Measurements from ENCODE around the gene TNF.

Gene TNF

DNA sequence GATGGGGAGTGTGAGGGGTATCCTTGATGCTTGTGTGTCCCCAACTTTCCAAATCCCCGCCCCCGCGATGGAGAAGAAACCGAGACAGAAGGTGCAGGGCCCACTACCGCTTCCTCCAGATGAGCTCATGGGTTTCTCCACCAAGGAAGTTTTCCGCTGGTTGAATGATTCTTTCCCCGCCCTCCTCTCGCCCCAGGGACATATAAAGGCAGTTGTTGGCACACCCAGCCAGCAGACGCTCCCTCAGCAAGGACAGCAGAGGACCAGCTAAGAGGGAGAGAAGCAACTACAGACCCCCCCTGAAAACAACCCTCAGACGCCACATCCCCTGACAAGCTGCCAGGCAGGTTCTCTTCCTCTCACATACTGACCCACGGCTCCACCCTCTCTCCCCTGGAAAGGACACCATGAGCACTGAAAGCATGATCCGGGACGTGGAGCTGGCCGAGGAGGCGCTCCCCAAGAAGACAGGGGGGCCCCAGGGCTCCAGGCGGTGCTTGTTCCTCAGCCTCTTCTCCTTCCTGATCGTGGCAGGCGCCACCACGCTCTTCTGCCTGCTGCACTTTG lies at the start of gene TNF:
Gene TNF (plus strand): TSS at position 231 of the 567 bp plus-strand sequence. CDS start 177 bp downstream, at position 408.
- peak; percentile 71 for DNase-seq (ENCODE audit: low read depth)
- peak within 1 kb of the TSS; percentile 79 for H3K4me3 ChIP-seq (ENCODE audit: low read depth, low read length)
- TF ChIP-seq, protein P1, sequence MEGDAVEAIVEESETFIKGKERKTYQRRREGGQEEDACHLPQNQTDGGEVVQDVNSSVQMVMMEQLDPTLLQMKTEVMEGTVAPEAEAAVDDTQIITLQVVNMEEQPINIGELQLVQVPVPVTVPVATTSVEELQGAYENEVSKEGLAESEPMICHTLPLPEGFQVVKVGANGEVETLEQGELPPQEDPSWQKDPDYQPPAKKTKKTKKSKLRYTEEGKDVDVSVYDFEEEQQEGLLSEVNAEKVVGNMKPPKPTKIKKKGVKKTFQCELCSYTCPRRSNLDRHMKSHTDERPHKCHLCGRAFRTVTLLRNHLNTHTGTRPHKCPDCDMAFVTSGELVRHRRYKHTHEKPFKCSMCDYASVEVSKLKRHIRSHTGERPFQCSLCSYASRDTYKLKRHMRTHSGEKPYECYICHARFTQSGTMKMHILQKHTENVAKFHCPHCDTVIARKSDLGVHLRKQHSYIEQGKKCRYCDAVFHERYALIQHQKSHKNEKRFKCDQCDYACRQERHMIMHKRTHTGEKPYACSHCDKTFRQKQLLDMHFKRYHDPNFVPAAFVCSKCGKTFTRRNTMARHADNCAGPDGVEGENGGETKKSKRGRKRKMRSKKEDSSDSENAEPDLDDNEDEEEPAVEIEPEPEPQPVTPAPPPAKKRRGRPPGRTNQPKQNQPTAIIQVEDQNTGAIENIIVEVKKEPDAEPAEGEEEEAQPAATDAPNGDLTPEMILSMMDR (IDR thresholded peaks at IDR 0.05; ENCODE audit: low read depth, low read length, missing control alignments), result no peak

DNA sequence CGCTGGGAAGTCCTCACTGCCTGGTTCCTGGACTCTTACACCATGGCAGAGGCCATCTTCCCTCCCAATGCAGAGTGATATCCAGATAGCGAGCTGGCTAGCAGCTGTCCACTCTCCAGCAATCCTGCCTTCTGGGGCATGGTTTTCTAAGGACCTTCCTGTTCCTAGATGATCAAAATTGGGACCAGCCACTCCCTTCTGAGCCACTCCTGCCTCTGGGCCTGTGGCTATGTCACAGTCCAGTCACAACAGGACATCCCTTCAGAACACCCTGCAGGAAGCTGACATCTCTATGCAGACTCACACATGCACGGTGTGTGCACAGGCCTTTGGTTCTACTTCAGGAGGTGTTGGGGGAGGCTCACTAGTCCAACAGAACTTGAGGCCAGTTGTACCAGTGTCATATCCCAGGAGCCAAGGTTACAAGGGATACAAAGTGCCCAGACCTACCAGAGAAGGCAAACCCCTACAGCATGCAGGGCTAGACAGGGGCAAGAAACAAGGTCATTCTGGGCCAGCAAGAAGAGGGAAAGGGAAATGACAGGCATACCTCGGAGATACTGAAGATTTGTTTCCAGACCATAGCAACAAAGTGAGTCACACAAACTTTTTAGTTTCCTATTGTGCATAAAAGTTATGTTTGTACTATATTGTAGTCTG lies 49.3 kb upstream of the TNF start:
- no peak overlapping the region for H3K4me3 ChIP-seq (ENCODE audit: low read depth, low read length)
- no peak for DNase-seq (ENCODE audit: low read depth)
- TF ChIP-seq, protein P1 (IDR thresholded peaks at IDR 0.05; ENCODE audit: low read depth, low read length, missing control alignments), result no peak

DNA sequence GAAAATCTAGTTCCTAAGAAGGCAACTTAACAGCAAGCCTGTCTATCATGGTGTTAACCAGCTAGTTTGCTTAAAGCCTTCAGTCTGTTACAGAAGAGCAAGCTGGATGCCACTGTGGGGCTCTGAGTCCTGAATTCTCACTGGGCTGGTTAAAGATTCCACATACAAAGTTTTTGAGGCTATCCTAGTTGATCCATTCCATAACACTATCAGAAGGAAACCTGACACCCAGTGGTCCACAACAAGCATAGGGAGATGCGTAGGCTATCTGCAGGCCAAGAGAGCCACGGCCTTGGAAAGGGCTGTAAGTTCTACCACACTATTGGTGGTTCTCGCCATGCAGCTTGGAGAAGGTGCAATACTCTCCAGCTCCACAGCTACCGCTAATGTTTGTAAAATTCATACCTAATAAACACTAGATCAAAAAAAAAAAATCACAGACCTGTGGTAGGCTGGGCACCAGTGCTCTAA lies 47.0 kb upstream of the TNF start:
- TF ChIP-seq, protein P1 (IDR thresholded peaks at IDR 0.05; ENCODE audit: low read depth, low read length, missing control alignments), result no peak
- no peak overlapping the region for H3K4me3 ChIP-seq (ENCODE audit: low read depth, low read length)
- no peak for DNase-seq (ENCODE audit: low read depth)

DNA sequence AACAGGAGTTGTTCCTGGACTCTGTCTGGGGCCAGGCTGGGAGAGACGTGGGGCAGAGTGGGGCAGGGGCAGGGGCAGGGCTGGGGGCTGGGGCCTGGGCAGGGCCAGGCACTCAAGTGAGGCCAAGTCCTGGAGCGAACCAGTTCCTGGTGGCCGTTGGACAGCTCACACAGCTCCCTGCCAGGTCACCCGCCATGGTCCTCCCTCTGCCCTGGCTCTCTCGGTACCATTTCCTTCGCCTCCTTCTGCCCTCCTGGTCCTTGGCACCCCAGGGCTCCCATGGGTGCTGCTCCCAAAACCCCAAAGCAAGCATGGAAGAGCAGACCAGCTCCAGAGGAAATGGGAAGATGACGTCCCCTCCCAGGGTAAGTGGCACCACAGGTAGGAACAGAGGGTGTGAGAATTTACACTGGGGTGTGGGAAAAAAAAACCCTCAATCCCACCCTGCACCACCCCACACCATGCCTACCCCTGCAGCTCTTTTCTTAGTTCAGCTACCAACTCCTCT lies 46.5 kb upstream of the TNF start, which contains the start of gene MCCD1:
Gene MCCD1 (plus strand): TSS at position 142 of the 508 bp plus-strand sequence. CDS start 53 bp downstream, at position 195.
- TF ChIP-seq, protein P1 (IDR thresholded peaks at IDR 0.05; ENCODE audit: low read depth, low read length, missing control alignments), result no peak
- no peak for DNase-seq (ENCODE audit: low read depth)
- no peak within 1 kb of the TSS for H3K4me3 ChIP-seq (ENCODE audit: low read depth, low read length)

DNA sequence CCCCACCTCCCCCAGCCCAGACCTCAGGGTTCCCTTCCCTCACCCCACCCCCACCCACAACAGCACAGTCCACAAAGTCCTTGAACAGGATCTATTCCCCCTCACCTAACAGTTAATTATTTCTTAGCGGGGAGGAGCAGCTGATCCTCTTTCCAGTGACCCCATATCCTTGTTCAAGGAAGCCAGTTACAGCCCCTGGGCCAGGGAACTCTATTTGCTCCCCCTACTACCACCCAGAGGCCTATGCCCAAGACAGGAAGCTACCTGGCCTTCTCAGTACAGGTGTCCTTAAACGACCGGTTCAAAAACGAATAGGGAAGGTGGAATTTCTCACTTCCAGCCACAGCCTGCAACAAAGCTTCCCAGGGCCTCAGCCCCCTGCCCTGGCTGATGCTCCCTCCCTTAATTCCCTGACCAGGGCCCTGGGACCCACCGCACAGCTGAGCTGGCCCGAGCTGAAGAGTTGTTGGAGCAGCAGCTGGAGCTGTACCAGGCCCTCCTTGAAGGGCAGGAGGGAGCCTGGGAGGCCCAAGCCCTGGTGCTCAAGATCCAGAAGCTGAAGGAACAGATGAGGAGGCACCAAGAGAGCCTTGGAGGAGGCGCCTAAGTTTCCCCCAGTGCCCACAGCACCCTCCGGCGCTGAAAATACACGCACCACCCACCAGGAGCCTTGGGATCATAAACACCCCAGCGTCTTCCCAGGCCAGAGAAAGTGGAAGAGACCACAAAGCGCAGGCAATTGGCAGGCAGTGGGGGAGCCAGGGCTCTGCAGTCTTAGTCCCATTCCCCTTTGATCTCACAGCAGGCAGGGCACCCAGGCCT lies 45.8 kb upstream of the TNF start:
- no peak for DNase-seq (ENCODE audit: low read depth)
- TF ChIP-seq, protein P1 (IDR thresholded peaks at IDR 0.05; ENCODE audit: low read depth, low read length, missing control alignments), result no peak
- H3K4me3 ChIP-seq (ENCODE audit: low read depth, low read length), result no peak overlapping the region

DNA sequence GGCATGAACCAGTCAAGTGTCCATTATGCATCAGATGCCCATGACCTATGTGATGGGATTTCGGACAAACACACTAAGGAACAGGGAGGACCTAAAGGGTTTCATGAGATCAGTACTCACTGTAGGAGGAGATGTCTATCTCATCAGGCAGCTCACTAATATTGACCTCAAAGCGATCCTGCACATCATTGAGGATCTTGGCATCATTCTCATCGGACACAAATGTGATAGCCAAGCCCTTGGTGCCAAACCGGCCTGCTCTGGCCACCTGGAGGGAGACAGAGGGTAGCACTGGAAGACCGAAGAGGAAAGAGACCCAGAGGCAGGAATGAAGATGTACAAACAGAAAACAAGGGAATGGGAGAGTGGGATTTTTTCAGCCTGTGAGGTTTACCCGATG lies 44.7 kb upstream of the TNF start:
- TF ChIP-seq, protein P1 (IDR thresholded peaks at IDR 0.05; ENCODE audit: low read depth, low read length, missing control alignments), result no peak
- H3K4me3 ChIP-seq (ENCODE audit: low read depth, low read length), result no peak overlapping the region
- DNase-seq (ENCODE audit: low read depth), result no peak
